ENCODE data around the gene ZNF10.

The ZNF10 gene

GRCh38 chr12:133201888-133202287, 71.5 kb downstream of the ZNF10 start:
- no peak for DNase-seq (ENCODE audit: low read depth)

- DNase-seq (ENCODE audit: low read depth) = no peak
These were observed 72.3 kb downstream of the ZNF10 start for GRCh38 chr12:133202493-133203343.

GRCh38 chr12:133203344-133204263, 73.2 kb downstream of the ZNF10 start:
- no peak for DNase-seq (ENCODE audit: low read depth)

GRCh38 chr12:133204264-133204603, 73.8 kb downstream of the ZNF10 start:
- no peak for DNase-seq (ENCODE audit: low read depth)

DNA sequence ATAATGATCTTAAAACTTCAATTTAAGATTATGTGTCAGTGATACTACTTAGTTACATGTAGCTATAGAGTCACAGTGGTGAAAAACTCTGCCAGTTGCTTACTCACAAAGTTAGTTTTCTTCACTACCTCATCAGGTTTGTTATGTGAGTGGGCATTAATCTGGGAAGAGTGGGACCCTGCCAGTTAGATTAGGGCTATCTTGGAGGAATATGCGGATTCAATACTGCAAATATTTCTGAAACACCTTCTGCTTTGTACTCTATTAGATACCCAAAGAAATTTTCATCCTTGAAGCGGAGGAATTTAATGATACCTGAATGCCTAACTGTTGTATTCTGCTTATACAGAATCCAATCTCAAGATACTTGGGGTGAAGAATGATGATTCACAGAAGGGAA, 76.0 kb downstream of the ZNF10 start:
- no peak for DNase-seq (ENCODE audit: low read depth)
